Endothelial cell (in vitro differentiated cells): ENCODE measurements around the gene DPYD. TPM values are rescaled to one million over a fixed set of nuclear protein-coding genes. Genes with fewer than 3 reads are reported as not detected.

Experiments used
- DNase-seq: peaks from one replicate; pipeline ENCODE4 v3.0.0; 2021; ENCODE audit warnings: low spot score
- H3K27ac Mint-ChIP-seq: one replicate; pipeline ENCODE4 v1.8.0; 2021; ENCODE audit warnings: mixed read lengths, inconsistent platforms; ENCODE audit not compliant: unreplicated experiment
- H3K27me3 Mint-ChIP-seq: one replicate; pipeline ENCODE4 v1.8.0; 2021; ENCODE audit warnings: mild to moderate bottlenecking, moderate library complexity, mixed read lengths, inconsistent platforms; ENCODE audit not compliant: unreplicated experiment
- H3K36me3 Mint-ChIP-seq: one replicate; pipeline ENCODE4 v1.8.0; 2021; ENCODE audit warnings: mild to moderate bottlenecking, low read depth, mixed read lengths, inconsistent platforms; ENCODE audit not compliant: unreplicated experiment
- H3K4me1 Mint-ChIP-seq: one replicate; pipeline ENCODE4 v1.8.0; 2021; ENCODE audit warnings: mild to moderate bottlenecking, mixed read lengths, inconsistent platforms; ENCODE audit not compliant: unreplicated experiment
- H3K4me3 Mint-ChIP-seq: one replicate; pipeline ENCODE4 v1.8.0; 2021; ENCODE audit warnings: mild to moderate bottlenecking, mixed read lengths, inconsistent platforms; ENCODE audit not compliant: unreplicated experiment
- H3K9me3 Mint-ChIP-seq: one replicate; pipeline ENCODE4 v1.8.0; 2021; ENCODE audit warnings: mixed read lengths, inconsistent platforms; ENCODE audit not compliant: unreplicated experiment
- CTCF ChIP-seq: fragments of 200-600 bp; sonication (generic); IDR thresholded peaks from one replicate; pipeline ENCODE4 v1.5.0; 2021; ENCODE audit warnings: antibody characterized with exemption; ENCODE audit not compliant: unreplicated experiment
- total RNA-seq: library from RNA; stranded (reverse); fragmentation: NEBNext Ultra II Directional; extraction: Animal tissue kit (Norgen Biotek cat#: 25700); gene quantifications from one replicate; pipeline ENCODE4 v1.2.1, GENCODE V29; 2021; ENCODE audit not compliant: unreplicated experiment

Gene DPYD
- total RNA-seq, 1 donor from 2014 or later = 3.4 TPM

- no peak for DNase-seq
- no peaks in the 10 kb centered on the region for H3K4me1 Mint-ChIP-seq
- H3K36me3 Mint-ChIP-seq = no peaks in the 10 kb centered on the region
- no peak overlapping the region for H3K4me3 Mint-ChIP-seq
- H3K27ac Mint-ChIP-seq = no peak overlapping the region
- no peaks in the 10 kb centered on the region for H3K9me3 Mint-ChIP-seq
- H3K27me3 Mint-ChIP-seq = peaks cover 2% of the 10 kb centered on the region
- no peak for TF ChIP-seq CTCF
Measured at GRCh38 chr1:97207868-97208267, 713.0 kb downstream of the DPYD start.

DNA sequence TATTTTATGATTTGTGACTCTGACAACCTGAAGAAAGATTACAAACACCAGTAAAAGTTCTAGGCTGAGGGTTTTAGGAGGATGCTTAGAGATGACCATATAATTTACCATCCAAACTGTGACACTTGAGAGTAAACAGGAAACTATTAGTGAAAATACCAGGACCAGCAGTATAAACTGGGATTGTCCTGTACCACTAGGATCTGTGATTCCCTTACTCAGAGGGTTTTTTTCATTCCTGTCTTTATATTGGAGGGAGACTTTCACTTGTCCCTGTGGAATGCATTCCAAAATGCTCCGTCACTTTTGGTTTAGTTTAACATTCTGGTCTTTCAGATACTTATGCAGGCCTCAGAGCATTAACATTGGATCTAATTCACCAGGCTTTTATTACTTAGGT lies 716.4 kb downstream of the DPYD start:
- no peak for TF ChIP-seq CTCF
- no peak overlapping the region for H3K4me3 Mint-ChIP-seq
- no peaks in the 10 kb centered on the region for H3K9me3 Mint-ChIP-seq
- no peaks in the 10 kb centered on the region for H3K4me1 Mint-ChIP-seq
- no peak overlapping the region for H3K27ac Mint-ChIP-seq
- H3K27me3 Mint-ChIP-seq = peaks cover 2% of the 10 kb centered on the region
- DNase-seq = no peak
- no peaks in the 10 kb centered on the region for H3K36me3 Mint-ChIP-seq

DNA sequence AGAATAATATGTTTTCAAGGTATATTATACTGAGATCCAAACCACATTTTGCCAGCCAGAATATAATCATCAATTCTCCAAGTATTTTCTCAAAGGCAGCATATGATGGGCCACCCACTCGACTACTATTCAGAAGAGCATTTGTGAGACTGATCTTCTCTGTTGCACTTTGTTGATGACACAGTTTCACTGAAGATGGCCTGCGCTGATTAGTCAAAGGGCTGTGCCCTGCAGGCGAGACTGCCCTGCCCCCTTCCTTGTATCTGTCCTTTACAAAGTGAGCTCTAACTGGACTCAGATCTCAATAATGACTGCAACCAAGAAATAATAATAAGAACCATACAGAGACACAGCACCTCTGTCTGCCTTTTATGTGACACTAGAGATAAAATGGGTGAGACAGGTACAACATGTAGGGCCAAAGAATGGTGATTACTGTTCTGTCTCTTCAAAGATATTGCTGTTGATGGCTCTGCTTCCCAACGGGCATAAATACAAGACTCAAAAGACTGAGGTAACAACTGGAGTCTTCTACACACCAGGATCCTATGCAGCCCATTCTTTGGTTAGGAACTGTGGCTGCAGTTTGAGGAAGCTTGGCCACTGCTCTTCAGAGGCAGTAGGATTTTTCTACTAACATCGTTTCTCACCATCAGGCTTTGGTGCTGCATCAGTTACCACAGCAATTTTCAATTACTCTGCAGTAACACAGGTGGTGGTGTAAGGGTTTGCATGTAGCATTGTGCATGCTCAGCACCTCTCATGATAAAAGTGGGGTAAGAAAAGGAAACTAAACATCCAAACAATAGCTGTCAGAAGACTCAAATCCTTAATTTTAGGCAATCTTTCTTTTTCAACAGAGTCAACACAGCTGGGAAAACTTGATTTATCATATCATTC lies 718.1 kb downstream of the DPYD start:
- Mint-ChIP-seq H3K4me1 (no peaks in the 10 kb centered on the region), H3K36me3 (no peaks in the 10 kb centered on the region), H3K9me3 (no peaks in the 10 kb centered on the region), H3K27ac (no peak overlapping the region), H3K27me3 (peaks cover 2% of the 10 kb centered on the region), H3K4me3 (no peak overlapping the region)
- no peak for DNase-seq
- no peak for TF ChIP-seq CTCF

GRCh38 chr1:97201641-97202040 lies 719.2 kb downstream of the DPYD start:
- Mint-ChIP-seq H3K9me3 (no peaks in the 10 kb centered on the region), H3K4me1 (no peaks in the 10 kb centered on the region), H3K27ac (no peak overlapping the region), H3K27me3 (peaks cover 2% of the 10 kb centered on the region), H3K36me3 (no peaks in the 10 kb centered on the region), H3K4me3 (no peak overlapping the region)
- no peak for TF ChIP-seq CTCF
- DNase-seq = no peak

DNA sequence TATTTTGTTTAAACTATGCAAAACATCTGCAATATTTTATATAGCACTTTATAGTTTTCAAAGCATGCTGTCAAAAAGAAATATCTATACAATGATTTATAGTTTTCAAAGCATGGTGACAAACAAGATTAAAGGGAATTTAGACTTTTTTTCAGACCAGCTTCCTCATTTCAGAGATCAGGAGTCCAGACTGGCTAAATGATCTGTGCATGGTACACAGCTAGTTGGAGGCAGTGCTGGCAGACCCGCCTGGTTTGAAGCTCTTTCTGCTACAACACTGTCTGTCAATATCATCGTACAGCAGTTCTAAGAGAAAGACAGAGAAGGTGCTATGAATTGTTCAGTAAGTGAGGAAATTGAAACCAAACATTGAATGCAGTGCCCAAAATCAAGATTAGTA lies 720.2 kb downstream of the DPYD start:
- no peaks in the 10 kb centered on the region for H3K4me1 Mint-ChIP-seq
- no peak for TF ChIP-seq CTCF

More for the DNA sequence above, 720.2 kb downstream of the DPYD start:
- Mint-ChIP-seq H3K36me3 (no peaks in the 10 kb centered on the region), H3K27ac (no peak overlapping the region), H3K9me3 (no peaks in the 10 kb centered on the region), H3K27me3 (peaks cover 2% of the 10 kb centered on the region), H3K4me3 (no peak overlapping the region)
- DNase-seq = no peak
